NCI-H510A (cell line): ENCODE measurements around the gene EML3.

ENCODE experiments used
- DNase-seq: peaks from one replicate; lab custom pipeline; 2025; lab: John Stamatoyannopoulos, UW

The EML3 gene

GRCh38 chr11:62553080-62553838, 59.3 kb downstream of the EML3 start:
- DNase-seq: no peak

GRCh38 chr11:62552485-62553079, 60.0 kb downstream of the EML3 start:
- no peak for DNase-seq
